Occipital lobe (tissue), 2 donors: Measurements from ENCODE around the gene ARHGEF38. TPM values are rescaled to one million over a fixed set of nuclear protein-coding genes. Genes with fewer than 3 reads are reported as not detected.

Source experiments
- DNase-seq: peaks from one replicate; lab custom pipeline; 2025; lab: John Stamatoyannopoulos, UW
- total RNA-seq: library from RNA; depleted of rRNA; stranded (reverse); fragments of >200 nt; gene quantifications from one replicate; pipeline ENCODE4 v1.2.3, GENCODE V29; 2014

The ARHGEF38 gene
- total RNA-seq, 1 donor from 2014 or later, result 0.62 TPM

DNA sequence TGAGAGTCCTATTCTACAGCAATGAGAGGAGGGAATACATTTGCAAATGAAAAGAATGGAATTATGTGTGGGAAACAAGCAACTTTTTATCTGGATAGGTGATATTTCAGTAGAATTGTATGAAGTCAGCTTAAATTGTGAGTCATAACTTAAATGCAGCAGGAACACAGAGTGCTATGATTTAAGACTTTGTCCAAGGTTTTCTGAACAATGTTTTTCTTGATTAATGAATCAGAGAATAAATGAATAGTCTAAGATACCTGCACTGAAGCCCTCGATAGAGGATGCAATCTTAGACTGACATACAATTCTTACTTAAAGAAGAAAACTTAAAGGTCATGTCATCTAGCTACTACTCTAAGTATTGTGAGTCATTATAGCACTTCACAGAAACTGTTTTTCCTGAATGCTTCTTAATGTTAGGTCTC lies 8.0 kb downstream of the ARHGEF38 start:
- DNase-seq, result no peak

- no peak for DNase-seq
Measured at GRCh38 chr4:105563352-105563751, 10.9 kb downstream of the ARHGEF38 start.

- no peak for DNase-seq
Measured at GRCh38 chr4:105568584-105568983, 16.2 kb downstream of the ARHGEF38 start.

DNA sequence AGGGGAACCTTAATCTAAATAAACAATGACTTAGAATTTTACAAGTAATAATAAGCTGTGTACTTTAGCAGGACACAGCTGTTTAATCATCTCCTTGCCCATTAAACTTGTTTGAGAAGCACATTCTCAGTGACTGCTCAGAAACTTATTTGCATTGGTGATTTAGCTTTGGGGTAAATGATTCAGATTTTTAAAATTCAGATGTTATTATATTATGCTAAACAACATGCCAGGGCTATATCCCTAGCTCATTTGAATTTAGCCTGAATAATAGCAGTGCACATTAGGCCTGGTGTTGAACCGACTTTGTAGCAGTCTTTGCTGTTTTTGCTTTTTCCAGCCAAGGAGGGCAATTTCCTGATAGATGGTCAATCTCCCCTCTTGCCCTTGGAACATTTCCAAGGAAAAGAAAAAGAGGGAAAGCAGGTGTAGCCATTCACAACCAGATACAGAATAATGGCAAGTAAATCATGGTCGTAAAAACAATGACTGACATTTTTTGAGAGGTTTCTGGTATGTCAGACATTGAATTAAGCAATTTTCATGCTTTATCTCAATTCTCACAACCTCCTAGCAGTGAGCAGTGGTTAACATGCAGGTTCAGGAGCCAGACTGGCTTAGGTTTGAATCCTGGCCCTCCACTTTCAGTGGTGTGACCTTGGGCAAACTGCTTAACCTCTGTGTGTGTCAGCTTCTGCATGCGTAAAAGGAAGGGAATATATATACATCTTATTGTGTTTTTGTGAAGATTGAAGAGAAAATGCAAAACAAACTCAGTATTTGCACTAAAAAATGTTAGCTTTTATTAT lies 16.8 kb downstream of the ARHGEF38 start:
- no peak for DNase-seq

DNA sequence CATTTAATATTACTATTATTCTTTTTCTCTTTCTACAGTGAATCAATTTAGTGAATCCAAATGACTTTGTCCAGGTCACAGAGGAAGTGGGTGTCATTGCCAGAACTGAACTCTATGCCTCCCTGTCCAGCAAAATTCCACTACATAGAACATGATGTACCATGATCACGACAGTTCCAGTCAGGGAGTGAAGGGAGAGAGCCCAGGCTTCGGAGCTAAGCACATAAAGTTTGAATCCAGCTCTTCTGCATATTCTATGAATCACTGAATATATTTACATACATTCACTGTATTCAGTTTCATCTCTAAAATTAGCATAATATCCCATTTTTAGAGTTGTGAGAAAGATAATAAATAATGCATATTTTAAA lies 17.4 kb downstream of the ARHGEF38 start:
- no peak for DNase-seq

- no peak for DNase-seq
Measured at GRCh38 chr4:105572296-105572695, 19.9 kb downstream of the ARHGEF38 start.

- DNase-seq, result no peak
Measured at GRCh38 chr4:105586638-105587328, 34.4 kb downstream of the ARHGEF38 start.

DNA sequence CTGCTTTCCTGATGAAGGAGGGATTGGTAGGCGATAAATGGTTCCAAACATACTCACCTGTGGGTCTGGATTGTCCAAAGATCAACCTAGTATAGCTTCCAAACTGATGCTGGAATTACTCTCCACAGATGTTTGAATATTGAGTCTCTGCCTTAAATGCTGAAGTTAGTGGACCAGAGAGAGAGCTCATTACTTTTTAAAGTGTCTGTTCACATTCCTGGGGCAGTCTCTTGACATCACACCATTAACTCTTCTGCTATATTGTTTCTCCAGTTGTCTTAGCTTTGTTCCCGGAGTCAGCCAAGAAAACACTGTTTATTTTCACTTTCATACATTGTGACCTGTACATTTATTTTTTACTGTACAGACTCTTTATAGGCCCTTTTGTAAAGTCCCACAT lies 35.4 kb downstream of the ARHGEF38 start:
- no peak for DNase-seq

GRCh38 chr4:105588252-105588651 lies 35.8 kb downstream of the ARHGEF38 start:
- no peak for DNase-seq

DNA sequence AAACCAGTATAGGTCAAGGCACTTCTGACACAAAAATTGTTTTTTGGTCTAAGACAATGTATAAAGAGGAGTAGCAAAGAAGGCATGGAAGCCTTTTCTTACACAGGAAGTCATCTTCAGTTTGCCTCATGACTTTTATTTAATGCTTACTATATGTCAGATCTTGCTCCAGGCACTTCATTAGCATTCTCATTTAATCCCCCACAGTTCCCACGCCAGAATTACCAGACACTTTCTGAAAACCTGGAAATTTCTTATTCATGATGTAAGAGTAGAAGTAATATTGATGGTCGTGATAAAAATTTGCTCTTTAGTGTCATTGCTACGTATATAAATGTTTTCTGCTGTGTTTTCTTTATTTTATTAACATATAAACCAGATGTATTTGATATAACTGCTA lies 39.2 kb downstream of the ARHGEF38 start:
- DNase-seq, result no peak

DNA sequence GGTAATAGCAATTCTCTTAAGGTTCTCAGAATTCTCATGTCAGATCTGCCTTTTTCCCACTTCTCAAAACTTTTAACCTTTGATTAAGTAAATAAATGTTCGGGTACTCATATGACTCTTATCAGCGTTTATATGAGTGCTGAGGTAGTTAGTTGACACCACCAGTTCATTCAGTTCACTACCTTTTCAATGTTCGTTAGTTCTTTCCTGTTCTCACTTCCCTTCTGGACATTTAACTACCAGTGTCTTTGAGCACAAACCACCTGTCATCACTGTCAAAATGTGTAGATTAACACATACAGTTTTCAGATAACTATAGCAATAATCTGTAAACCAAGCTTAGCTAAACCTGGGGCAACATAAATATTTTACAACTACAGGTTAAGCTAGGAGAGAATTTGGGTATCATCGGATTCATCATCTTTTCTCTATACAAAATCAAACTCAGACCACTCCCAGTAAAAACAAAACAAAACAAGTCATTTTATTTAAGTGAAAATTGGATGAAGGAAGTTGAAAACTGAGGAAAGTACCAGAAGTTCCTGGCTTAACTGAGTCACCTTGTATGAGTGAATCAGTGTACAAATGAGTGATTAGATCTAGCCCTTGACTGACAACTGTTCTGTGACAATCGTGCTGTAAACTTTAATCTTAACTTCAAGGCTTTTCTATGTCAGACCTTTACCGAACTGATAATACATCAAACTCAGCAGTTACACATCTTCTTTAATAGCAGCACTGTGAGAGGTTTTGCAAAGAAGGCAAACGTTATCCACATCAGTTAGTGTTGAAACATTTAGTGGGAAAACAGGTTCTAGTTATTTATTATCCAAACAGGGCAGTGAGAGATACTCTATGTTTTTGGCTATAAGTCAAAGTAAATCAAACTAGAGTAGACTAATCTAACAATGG lies 41.9 kb downstream of the ARHGEF38 start:
- no peak for DNase-seq

GRCh38 chr4:105596684-105597083 lies 44.3 kb downstream of the ARHGEF38 start:
- DNase-seq, result no peak

- no peak for DNase-seq
Measured at GRCh38 chr4:105598052-105598451, 45.6 kb downstream of the ARHGEF38 start.

DNA sequence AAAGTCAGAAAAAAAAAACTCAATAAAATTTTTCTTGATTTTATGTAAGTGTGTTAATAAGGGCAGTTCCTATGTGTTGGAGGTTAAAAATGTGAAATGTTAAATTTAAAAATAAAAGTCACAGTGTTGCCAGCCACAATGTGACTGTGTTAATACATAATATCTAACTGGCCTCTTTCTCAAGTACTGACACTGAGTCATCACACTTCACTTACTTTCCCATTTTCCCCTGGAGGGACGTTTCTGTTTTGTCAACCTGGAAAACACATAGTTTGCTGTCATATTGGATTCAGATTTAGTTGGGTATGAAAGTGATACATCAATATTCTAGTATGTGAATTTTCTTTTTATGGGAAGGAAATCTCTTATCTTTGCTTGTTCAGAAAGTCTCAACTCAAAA lies 46.4 kb downstream of the ARHGEF38 start:
- no peak for DNase-seq

DNA sequence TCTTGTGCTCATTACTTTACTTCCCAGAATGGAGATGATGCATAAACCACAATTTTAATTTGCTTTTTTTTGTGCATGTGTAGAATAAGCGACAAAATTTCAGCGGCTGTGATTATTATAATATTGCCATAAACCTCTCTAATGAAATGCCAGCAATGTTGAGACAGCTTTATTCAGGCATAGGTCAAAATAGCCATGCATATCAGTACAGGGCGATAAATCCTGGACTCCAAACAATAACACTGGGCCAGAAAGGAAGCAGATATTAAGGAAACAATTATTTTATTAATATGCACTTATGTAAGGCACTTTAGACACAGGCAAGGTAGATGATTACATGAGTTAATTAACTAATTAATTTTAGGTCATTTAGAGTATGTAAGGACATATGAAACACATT lies 47.1 kb downstream of the ARHGEF38 start:
- no peak for DNase-seq

GRCh38 chr4:105599932-105600655 lies 47.7 kb downstream of the ARHGEF38 start:
- no peak for DNase-seq

GRCh38 chr4:105600951-105601350 lies 48.5 kb downstream of the ARHGEF38 start:
- DNase-seq, result no peak

- DNase-seq, result no peak
Measured at GRCh38 chr4:105601406-105601805, 49.0 kb downstream of the ARHGEF38 start.

DNA sequence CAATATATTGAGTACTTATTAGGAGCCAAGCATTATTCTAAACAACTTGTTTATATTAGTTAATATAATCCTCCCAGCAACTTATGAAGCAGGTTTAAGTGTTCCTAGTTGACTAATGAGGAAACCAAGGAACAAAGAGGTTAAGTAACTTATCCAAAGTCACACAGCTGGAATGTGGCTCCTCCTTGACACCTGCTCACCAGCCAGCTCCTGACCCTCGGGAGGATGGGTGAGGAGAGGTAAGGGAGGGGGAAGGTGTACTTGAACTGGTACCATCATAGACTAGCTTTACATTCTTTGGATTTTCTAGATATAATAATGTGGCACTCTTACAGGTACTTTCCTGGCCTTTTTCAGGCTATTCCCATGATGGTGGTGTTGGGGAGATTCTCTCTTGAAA lies 50.7 kb downstream of the ARHGEF38 start:
- DNase-seq, result no peak

DNA sequence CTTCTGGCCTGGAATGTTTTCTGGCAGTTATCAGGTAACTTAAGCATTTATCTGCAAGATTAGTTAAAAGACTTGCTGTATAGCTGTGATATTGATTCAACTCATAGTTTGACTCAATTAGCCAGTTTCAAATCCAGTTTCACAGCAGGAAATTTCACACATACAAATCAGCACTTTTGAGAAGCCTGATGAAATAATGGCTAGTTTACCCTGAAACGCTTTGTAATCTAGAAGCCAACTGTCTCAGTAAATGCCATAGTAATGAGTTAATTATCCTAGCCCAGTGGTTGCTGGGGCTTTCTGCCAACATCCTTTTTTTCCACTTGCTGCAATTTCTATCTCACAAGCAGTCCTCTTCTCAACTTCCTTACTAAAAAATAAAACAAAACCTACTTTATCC lies 53.1 kb downstream of the ARHGEF38 start:
- DNase-seq, result no peak

GRCh38 chr4:105607876-105608275 lies 55.5 kb downstream of the ARHGEF38 start:
- no peak for DNase-seq
